ENCODE measurements around the gene NCBP3.

DNA sequence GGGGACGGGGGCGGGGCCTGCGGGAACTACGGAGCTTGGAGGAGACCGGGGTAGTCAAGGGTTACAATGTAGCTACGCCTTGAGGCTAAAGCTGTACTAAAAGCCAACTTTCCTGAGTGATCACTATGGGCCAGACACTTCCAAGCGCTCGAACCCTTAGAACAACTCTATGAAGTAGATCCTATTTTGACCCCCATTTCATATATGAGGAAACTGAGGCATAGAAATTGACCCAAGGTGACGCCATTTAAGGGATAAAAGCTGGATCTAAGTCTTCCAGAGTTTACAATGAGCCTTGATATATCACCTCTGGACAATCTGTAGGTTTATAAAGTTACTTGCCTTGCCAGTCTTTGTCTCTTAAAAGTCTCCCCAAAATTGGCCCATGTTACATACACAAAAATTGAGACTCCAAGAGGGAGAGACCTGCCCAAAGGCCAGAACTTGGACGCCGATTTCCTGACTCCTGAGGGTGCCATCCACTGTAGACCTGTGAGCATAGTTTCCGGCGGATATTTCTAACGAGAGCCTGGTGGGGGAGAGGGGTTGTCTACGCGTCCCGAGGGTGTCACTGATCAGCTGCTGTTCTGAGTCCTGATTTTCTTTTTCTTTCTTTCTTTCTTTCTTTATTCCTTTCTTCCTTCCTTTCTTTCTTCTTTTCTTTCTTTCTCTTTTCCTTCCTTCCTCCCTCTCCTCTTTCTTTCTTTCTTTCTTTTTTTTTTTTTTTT lies 555 bp upstream of the NCBP3 start:
- TF ChIP-seq CTCF (IDR thresholded peaks at IDR 0.05; ENCODE audit: low read length) (no peak), EZH2 (IDR thresholded peaks at IDR 0.05; ENCODE audit: borderline replicate concordance, low read length) (no peak)

All from OCI-LY1 (cell line).